Keratinocyte (primary cell): ENCODE data around the gene DLG5. TPM values are rescaled to one million over a fixed set of nuclear protein-coding genes. Genes with fewer than 3 reads are reported as not detected.

Source experiments
- DNase-seq: peaks from one replicate; pipeline ENCODE4 v3.0.0-alpha.2; 2011; ENCODE audit warnings: low read depth, missing footprints, low spot score
- FAIRE-seq: peaks from 2 replicates; lab custom pipeline; 2011; peaks lifted over from hg19 to GRCh38; lab: Jason Lieb, UNC
- H2AFZ ChIP-seq: 2 replicates; pipeline ENCODE4 v1.6.0; 2012; ENCODE audit warnings: low read length, control low read depth, inconsistent platforms; ENCODE audit not compliant: control insufficient read depth
- H3K27ac ChIP-seq: 2 replicates; pipeline ENCODE4 v1.5.1; 2011; ENCODE audit warnings: low read length; ENCODE audit not compliant: control insufficient read depth, insufficient read depth
- H3K27me3 ChIP-seq: 3 replicates; pipeline ENCODE4 v1.6.0; 2011; ENCODE audit warnings: low read length; ENCODE audit not compliant: control insufficient read depth, insufficient read depth; ENCODE audit errors: extremely low read depth
- H3K36me3 ChIP-seq, 2 experiments: 2 replicates in 1 of 2; 3 replicates in 1 of 2; pipeline ENCODE4 v1.5.1; 2011; ENCODE audit warnings: low read length in 2 of 2, mild to moderate bottlenecking in 1 of 2; ENCODE audit not compliant: control insufficient read depth in 2 of 2, insufficient read depth in 2 of 2; ENCODE audit errors: extremely low read depth in 1 of 2
- H3K4me1 ChIP-seq: 3 replicates; pipeline ENCODE4 v1.5.1; 2011; ENCODE audit warnings: low read length; ENCODE audit not compliant: control insufficient read depth, insufficient read depth; ENCODE audit errors: extremely low read depth
- H3K4me2 ChIP-seq: 3 replicates; pipeline ENCODE4 v1.6.0; 2011; ENCODE audit warnings: low read depth, low read length; ENCODE audit not compliant: control insufficient read depth, insufficient read depth; ENCODE audit errors: extremely low read depth
- H3K4me3 ChIP-seq, 3 experiments: fragments of 200-600 bp in 1 of 3; sonication (generic) in 1 of 3; 2 replicates in 2 of 3; 3 replicates in 1 of 3; pipeline ENCODE4 v1.5.1; 2011 to 2016; ENCODE audit warnings: low read length in 3 of 3, mild to moderate bottlenecking in 3 of 3, control low read depth in 2 of 3, inconsistent platforms in 1 of 3, low read depth in 1 of 3, mixed read lengths in 1 of 3, mixed run types in 1 of 3, moderate library complexity in 1 of 3; ENCODE audit not compliant: control insufficient read depth in 2 of 3, insufficient read depth in 2 of 3; ENCODE audit errors: extremely low read depth in 1 of 3
- H3K79me2 ChIP-seq: 2 replicates; pipeline ENCODE4 v1.6.0; 2012; ENCODE audit warnings: low read length; ENCODE audit not compliant: control insufficient read depth, insufficient read depth
- H3K9ac ChIP-seq: 3 replicates; pipeline ENCODE4 v1.6.0; 2011; ENCODE audit warnings: low read length; ENCODE audit not compliant: control insufficient read depth, insufficient read depth; ENCODE audit errors: extremely low read depth
- H3K9me1 ChIP-seq: 3 replicates; pipeline ENCODE4 v1.6.0; 2011; ENCODE audit warnings: low read length; ENCODE audit not compliant: control insufficient read depth, insufficient read depth; ENCODE audit errors: extremely low read depth
- H3K9me3 ChIP-seq: 2 replicates; pipeline ENCODE4 v1.5.1; 2012; ENCODE audit warnings: low read depth, low read length; ENCODE audit not compliant: control insufficient read depth
- H4K20me1 ChIP-seq: 3 replicates; pipeline ENCODE4 v1.6.0; 2011; ENCODE audit warnings: low read length; ENCODE audit not compliant: control insufficient read depth, insufficient read depth; ENCODE audit errors: extremely low read depth
- CTCF ChIP-seq, 3 experiments: IDR thresholded peaks in 1 of 3; conservative IDR thresholded peaks in 1 of 3; optimal IDR thresholded peaks in 1 of 3; 2 replicates in 2 of 3; 3 replicates in 1 of 3; pipeline versions ENCODE3 to v1.5.1; 2011; ENCODE audit warnings: low read length in 3 of 3, mild to moderate bottlenecking in 3 of 3, moderate library complexity in 2 of 3, control low read depth in 1 of 3, inconsistent platforms in 1 of 3; ENCODE audit not compliant: insufficient read depth in 2 of 3; ENCODE audit errors: extremely low read depth in 1 of 3
- EZH2 ChIP-seq: IDR thresholded peaks from one replicate; pipeline ENCODE4 v1.6.1; 2012; ENCODE audit warnings: inconsistent platforms, mild to moderate bottlenecking, low read length, moderate library complexity
- dilution Hi-C: fragments of 300-500 bp; cut with MboI; formaldehyde crosslinking; loops from one replicate; pipeline ENCODE4 v1.7.0; 2020; ENCODE audit warnings: low sequenced_read_pairs; ENCODE audit not compliant: extremely low pct_ligation_motif_present
- polyA plus RNA-seq, 5 experiments: library from polyadenylated mRNA; depleted of rRNA in 3 of 5; stranded (reverse) in 3 of 5; stranded (forward) in 1 of 5; unstranded in 1 of 5; fragments of >200 nt; gene quantifications; 1 replicate in 1 of 5; 2 replicates in 3 of 5; 3 replicates in 1 of 5; pipeline versions ENCODE4 v1.2.1 to v1.2.3, GENCODE V29; 2011 to 2012; ENCODE audit warnings: missing spikeins in 2 of 5, low read depth in 1 of 5, low replicate concordance in 1 of 5

The DLG5 gene
- polyA plus RNA-seq, 1 donor (not counting 4 experiments of a cell fraction or from before 2014, with no cell fraction given): 17.2 TPM

GRCh38 chr10:77787440-77787839 is 139.1 kb downstream of the DLG5 start:
- no peaks in the 10 kb centered on the region for H4K20me1 ChIP-seq
- FAIRE-seq (no peak), DNase-seq (no peak)
- H3K4me1 ChIP-seq: no peaks in the 10 kb centered on the region
- no peak overlapping the region for H3K4me2 ChIP-seq
- H3K9ac ChIP-seq: no peak overlapping the region
- dilution Hi-C loops: no loop called here
- no peaks in the 10 kb centered on the region for H3K79me2 ChIP-seq
- no peaks in the 10 kb centered on the region for H3K27me3 ChIP-seq
- peaks cover 26 to 37% of the 10 kb centered on the region in 2 experiments for H3K36me3 ChIP-seq
- H3K9me3 ChIP-seq: no peaks in the 10 kb centered on the region
- no peaks in the 10 kb centered on the region for H3K9me1 ChIP-seq
- no peak overlapping the region for H3K27ac ChIP-seq
- TF ChIP-seq EZH2 (no peak), CTCF (optimal IDR thresholded peaks at IDR 0.05 in 1 of 3, IDR thresholded peaks at IDR 0.05 in 1 of 3, conservative IDR thresholded peaks at IDR 0.05 in 1 of 3; ENCODE audit: extremely low read depth in 1 of 3, insufficient read depth in 2 of 3, low read length in 3 of 3) (no peak)
- no peak overlapping the region for H2AFZ ChIP-seq
- H3K4me3 ChIP-seq: no peak overlapping the region

GRCh38 chr10:77784856-77785255 is 141.7 kb downstream of the DLG5 start:
- Histone ChIP-seq H4K20me1 (no peaks in the 10 kb centered on the region), H3K9ac (no peak overlapping the region), H3K27me3 (no peaks in the 10 kb centered on the region), H3K4me1 (no peaks in the 10 kb centered on the region), H3K4me3 (no peak overlapping the region), H3K9me3 (no peaks in the 10 kb centered on the region), H3K27ac (no peak overlapping the region), H3K9me1 (no peaks in the 10 kb centered on the region), H3K36me3 (peaks cover 20 to 27% of the 10 kb centered on the region in 2 experiments), H3K4me2 (no peak overlapping the region), H2AFZ (no peak overlapping the region), H3K79me2 (no peaks in the 10 kb centered on the region)
- dilution Hi-C loops: no loop called here
- DNase-seq: no peak
- TF ChIP-seq EZH2: no peak
- TF ChIP-seq CTCF (optimal IDR thresholded peaks at IDR 0.05 in 1 of 3, IDR thresholded peaks at IDR 0.05 in 1 of 3, conservative IDR thresholded peaks at IDR 0.05 in 1 of 3; ENCODE audit: extremely low read depth in 1 of 3, insufficient read depth in 2 of 3, low read length in 3 of 3): no peak
- no peak for FAIRE-seq
